Activated CD4-positive, alpha-beta T cell treated with anti-CD3 and anti-CD28 coated beads, Interleukin-2, amount 10 ng/mL, durations not matched to agents 7 days and 5 days (primary cell): ENCODE results near the gene TAF1C. TPM values are rescaled to one million over a fixed set of nuclear protein-coding genes. Genes with fewer than 3 reads are reported as not detected.

ENCODE experiments used
- CTCF ChIA-PET: fragments of 350-600 bp; sonication (Branson Sonifier 250); formaldehyde crosslinking; loops from one replicate; lab custom pipeline; 2021; ENCODE audit warnings: antibody characterized with exemption; lab: Charles Lee
- POLR2A ChIA-PET: fragments of 350-600 bp; sonication (Branson Sonifier 250); formaldehyde crosslinking; loops from one replicate; lab custom pipeline; 2021; ENCODE audit warnings: antibody characterized with exemption; lab: Charles Lee
- DNase-seq: peaks from one replicate; pipeline ENCODE4 v3.0.0-alpha.2; 2020
- H3K27ac Mint-ChIP-seq: one replicate; pipeline ENCODE4 v1.8.0; 2021; ENCODE audit warnings: mild to moderate bottlenecking, moderate library complexity, mixed read lengths
- H3K27me3 Mint-ChIP-seq: one replicate; pipeline ENCODE4 v1.8.0; 2021; ENCODE audit warnings: mixed read lengths
- H3K36me3 Mint-ChIP-seq: one replicate; pipeline ENCODE4 v1.8.0; 2021; ENCODE audit warnings: low read depth, mixed read lengths
- H3K4me1 Mint-ChIP-seq: one replicate; pipeline ENCODE4 v1.8.0; 2021; ENCODE audit warnings: mixed read lengths
- H3K4me3 Mint-ChIP-seq: one replicate; pipeline ENCODE4 v1.8.0; 2021; ENCODE audit warnings: mild to moderate bottlenecking, moderate library complexity, mixed read lengths
- H3K9me3 Mint-ChIP-seq: one replicate; pipeline ENCODE4 v1.8.0; 2021; ENCODE audit warnings: mixed read lengths
- total RNA-seq, 2 experiments: library from RNA; stranded (reverse); gene quantifications; one replicate each; pipeline ENCODE4 v1.2.3, GENCODE V29; 2021

The TAF1C gene, protein sequence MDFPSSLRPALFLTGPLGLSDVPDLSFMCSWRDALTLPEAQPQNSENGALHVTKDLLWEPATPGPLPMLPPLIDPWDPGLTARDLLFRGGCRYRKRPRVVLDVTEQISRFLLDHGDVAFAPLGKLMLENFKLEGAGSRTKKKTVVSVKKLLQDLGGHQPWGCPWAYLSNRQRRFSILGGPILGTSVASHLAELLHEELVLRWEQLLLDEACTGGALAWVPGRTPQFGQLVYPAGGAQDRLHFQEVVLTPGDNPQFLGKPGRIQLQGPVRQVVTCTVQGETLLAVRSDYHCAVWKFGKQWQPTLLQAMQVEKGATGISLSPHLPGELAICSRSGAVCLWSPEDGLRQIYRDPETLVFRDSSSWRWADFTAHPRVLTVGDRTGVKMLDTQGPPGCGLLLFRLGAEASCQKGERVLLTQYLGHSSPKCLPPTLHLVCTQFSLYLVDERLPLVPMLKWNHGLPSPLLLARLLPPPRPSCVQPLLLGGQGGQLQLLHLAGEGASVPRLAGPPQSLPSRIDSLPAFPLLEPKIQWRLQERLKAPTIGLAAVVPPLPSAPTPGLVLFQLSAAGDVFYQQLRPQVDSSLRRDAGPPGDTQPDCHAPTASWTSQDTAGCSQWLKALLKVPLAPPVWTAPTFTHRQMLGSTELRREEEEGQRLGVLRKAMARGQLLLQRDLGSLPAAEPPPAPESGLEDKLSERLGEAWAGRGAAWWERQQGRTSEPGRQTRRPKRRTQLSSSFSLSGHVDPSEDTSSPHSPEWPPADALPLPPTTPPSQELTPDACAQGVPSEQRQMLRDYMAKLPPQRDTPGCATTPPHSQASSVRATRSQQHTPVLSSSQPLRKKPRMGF
- total RNA-seq: 10 to 100 TPM; 52.1 to 60.8 TPM

DNA sequence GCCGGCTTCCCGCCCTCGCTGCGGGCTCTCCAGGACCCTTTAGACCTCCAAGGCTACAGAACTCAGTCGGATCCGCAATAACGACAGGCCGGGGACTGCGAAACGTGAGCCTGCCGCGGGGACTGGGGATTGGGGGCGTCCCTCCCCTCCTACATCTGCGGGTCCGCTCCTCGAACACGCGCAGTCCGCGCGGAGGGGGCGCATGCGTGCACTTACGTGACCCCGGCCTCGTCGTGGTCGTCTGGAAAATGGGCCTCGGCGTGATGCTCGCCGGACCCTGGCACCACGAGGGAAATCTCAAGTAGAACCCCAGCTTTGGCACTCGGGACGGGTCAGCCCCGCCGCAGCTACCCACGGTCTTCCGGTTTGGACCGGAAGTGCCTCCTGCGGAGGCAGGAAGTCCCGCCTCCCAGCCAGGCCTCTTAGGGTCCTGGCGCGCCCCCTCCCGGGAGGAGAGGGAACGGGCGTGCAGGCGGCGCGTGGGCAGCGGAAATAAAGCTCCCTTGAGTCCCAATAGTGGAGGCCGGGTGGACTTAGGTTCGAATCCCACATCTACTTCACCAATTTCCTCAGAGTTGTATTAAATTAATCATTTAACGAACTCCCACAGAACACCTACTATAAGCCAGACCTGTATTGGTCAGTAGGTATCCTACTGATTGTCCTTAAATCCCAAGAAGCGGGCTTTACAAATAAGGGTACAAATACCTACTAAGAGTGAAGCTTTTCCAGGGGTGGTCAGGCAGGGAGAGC is at the start of gene TAF1C:
TSS of gene TAF1C (minus strand) at position 373 of the 753 bp plus-strand sequence. CDS start 2,069 bp downstream, outside the sequence.
- Mint-ChIP-seq H3K27ac (peak within 1 kb of the TSS; percentile 92), H3K36me3 (peaks cover 11% of the 10 kb centered on the region), H3K4me1 (peaks cover 22% of the 10 kb centered on the region), H3K4me3 (peak within 1 kb of the TSS; percentile 91), H3K9me3 (no peaks in the 10 kb centered on the region), H3K27me3 (no peaks in the 10 kb centered on the region)
- ChIA-PET POLR2A (interaction anchor here (0.5 kb wide), 1 partner anchor 49 kb away, joined by 5 read pairs; no protein-coding TSS in a partner anchor), CTCF (interaction anchor here (0.6 to 2.7 kb wide), 67 partner anchors 9 to 1216 kb away, joined by 3 to 39 read pairs (median 4); partner anchors contain the start of genes DNAAF1, HSBP1, HSDL1 and KCNG4)
- peak; percentile 89 for DNase-seq

DNA sequence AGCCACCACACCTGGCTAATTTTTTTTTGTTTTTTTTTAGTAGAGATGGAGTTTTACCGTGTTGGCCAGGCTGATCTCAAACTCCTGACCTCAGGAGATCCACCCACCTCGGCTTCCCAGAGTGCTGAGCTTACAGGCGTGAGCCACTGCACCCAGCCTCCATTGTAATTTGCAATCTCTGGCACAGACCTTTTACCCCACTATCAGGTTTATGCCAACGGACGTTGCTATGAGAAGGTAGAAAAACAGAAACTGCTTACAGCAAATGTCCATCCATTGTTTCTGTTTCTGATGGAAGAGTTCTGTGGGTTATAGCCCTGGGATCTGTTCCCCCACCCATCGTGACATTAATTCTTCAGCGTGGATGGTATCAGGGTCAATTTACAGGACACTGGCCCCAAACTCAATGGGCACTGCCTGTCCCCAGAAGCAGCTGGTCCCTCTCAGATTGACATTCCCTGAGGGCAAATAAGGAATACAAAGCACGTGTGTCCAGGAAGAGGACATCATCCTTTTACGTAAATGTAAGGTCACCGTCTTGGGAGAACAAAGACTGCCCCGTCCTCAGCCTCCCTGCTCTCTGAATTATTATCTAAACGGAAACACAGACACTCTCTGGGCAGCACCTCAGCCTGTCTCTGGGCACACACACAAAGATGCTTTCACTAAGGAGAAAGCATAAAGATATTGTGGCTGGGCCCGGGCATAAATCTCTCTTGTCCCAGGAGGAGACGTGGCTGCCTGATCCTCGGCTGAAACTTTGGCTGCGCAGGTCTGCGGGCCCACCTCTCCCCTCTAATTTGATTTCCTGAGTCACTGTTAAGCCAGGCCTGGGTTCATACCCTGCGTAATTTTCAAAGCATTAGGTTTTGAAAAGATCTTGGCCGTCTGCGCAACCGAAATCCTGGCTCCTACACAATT is 47.7 kb upstream of the TAF1C start:
- ChIA-PET CTCF (interaction anchor here (1.3 kb wide), 1 partner anchor 23 kb away, joined by 3 read pairs; no protein-coding TSS in a partner anchor), POLR2A (no interaction called here)
- Mint-ChIP-seq H3K27me3 (peaks cover 11% of the 10 kb centered on the region), H3K4me1 (no peaks in the 10 kb centered on the region), H3K27ac (no peak overlapping the region), H3K9me3 (no peaks in the 10 kb centered on the region), H3K4me3 (no peak overlapping the region), H3K36me3 (no peaks in the 10 kb centered on the region)
- no peak for DNase-seq

DNA sequence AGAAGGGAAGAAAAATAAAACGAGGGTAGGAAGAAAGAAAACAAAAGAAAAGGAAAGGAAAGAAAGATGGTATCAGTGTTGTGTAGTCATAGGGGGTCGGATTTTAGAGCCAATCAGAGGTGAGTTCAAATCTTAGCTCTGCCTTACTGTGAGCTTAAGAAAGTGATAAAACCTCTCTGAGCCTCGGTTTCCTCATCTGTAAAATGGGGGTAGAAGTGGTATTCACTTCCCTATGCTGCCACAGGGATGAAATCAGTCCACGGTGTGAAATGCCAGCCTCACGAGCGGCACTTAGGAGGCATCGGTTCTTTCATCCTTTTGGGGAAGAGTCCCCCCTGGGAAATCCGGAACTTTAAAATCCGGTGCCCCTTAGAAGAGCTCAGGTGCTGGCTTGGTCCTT is 46.9 kb upstream of the TAF1C start:
- Mint-ChIP-seq H3K36me3 (no peaks in the 10 kb centered on the region), H3K9me3 (no peaks in the 10 kb centered on the region), H3K4me3 (no peak overlapping the region), H3K4me1 (no peaks in the 10 kb centered on the region), H3K27ac (no peak overlapping the region), H3K27me3 (peaks cover 7% of the 10 kb centered on the region)
- CTCF ChIA-PET: interaction anchor here (0.6 to 0.7 kb wide), 2 partner anchors 34 to 225 kb away, joined by 3 read pairs; no protein-coding TSS in a partner anchor
- POLR2A ChIA-PET: no interaction called here
- no peak for DNase-seq

DNA sequence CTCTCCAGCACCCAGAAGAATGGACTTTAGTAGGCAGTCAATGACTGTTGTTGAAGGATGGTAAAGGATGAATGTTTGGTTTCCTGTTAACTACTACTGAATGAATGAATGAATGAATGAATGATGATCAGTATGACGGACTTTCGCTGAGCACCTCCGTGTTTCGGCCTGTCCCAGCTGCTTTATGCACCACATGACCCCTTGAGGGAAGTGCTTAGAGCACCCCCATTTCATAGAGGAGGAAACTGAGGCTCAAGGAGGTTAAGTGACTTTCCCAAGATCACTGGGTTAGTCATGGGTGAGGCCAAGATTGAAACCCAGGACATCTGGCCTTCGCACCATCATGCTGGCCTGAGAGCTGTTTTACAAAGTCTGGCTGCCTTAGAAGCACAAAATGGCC is 46.1 kb upstream of the TAF1C start:
- Mint-ChIP-seq H3K36me3 (no peaks in the 10 kb centered on the region), H3K4me1 (no peaks in the 10 kb centered on the region), H3K4me3 (no peak overlapping the region), H3K27me3 (peaks cover 7% of the 10 kb centered on the region), H3K27ac (no peak overlapping the region), H3K9me3 (no peaks in the 10 kb centered on the region)
- ChIA-PET CTCF (interaction anchor here (0.7 to 1.0 kb wide), 3 partner anchors 11 to 556 kb away, joined by 3 to 4 read pairs (median 4); no protein-coding TSS in a partner anchor), POLR2A (no interaction called here)
- no peak for DNase-seq

DNA sequence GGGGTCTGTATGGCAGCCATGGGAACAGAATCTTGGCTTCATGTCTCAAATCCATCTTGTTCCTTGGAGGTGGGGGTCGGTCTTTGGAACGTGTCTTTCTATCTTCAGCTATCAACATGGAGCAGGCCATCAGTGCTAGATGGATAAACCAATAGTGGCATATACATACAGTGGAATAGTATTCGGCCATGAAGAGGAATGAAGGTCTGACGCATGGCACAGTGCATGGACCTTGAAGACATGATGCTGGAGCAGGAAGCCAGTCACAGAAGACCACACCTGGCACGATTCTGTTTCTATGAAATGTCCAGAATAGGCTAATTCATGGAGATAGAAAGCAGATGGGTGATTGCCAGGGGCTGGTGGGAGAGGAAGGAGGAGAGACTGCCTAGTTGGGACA is 45.2 kb upstream of the TAF1C start:
- DNase-seq: no peak
- H3K9me3 Mint-ChIP-seq: no peaks in the 10 kb centered on the region
- no peaks in the 10 kb centered on the region for H3K4me1 Mint-ChIP-seq
- peaks cover 7% of the 10 kb centered on the region for H3K27me3 Mint-ChIP-seq
- no peak overlapping the region for H3K4me3 Mint-ChIP-seq
- POLR2A ChIA-PET: interaction anchor here (0.6 kb wide), 1 partner anchor 105 kb away, joined by 4 read pairs; no protein-coding TSS in a partner anchor
- H3K36me3 Mint-ChIP-seq: no peaks in the 10 kb centered on the region
- H3K27ac Mint-ChIP-seq: no peak overlapping the region
- CTCF ChIA-PET: interaction anchor here (0.7 to 1.0 kb wide), 2 partner anchors 10 to 557 kb away, joined by 4 read pairs; no protein-coding TSS in a partner anchor

DNA sequence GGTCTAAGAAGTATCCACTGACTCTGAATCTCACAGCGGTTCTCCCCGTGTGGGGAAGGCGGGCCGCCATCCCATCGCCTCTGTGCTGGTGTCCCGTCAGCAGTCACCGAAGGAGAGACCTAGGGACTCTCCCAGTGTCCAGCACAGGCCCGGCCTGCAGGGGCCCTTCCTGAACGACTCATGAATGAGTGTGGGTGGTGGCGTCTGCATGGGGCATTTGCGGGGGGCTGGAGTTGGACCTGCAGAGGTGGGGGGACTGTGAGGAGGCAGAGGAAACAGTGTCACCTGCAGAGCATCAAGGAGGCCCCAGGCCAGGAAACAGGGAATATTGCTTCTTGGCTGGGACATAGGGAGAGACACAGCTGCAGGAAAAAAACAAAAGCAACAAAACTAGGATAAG is 42.6 kb upstream of the TAF1C start:
- no peak overlapping the region for H3K27ac Mint-ChIP-seq
- no peaks in the 10 kb centered on the region for H3K36me3 Mint-ChIP-seq
- H3K4me1 Mint-ChIP-seq: no peaks in the 10 kb centered on the region
- no peak overlapping the region for H3K4me3 Mint-ChIP-seq
- H3K27me3 Mint-ChIP-seq: peaks cover 7% of the 10 kb centered on the region
- H3K9me3 Mint-ChIP-seq: no peaks in the 10 kb centered on the region
- POLR2A ChIA-PET: no interaction called here
- no peak for DNase-seq
- CTCF ChIA-PET: interaction anchor here (0.7 kb wide), 1 partner anchor 11 kb away, joined by 3 read pairs; the partner anchor contains the start of gene KCNG4

DNA sequence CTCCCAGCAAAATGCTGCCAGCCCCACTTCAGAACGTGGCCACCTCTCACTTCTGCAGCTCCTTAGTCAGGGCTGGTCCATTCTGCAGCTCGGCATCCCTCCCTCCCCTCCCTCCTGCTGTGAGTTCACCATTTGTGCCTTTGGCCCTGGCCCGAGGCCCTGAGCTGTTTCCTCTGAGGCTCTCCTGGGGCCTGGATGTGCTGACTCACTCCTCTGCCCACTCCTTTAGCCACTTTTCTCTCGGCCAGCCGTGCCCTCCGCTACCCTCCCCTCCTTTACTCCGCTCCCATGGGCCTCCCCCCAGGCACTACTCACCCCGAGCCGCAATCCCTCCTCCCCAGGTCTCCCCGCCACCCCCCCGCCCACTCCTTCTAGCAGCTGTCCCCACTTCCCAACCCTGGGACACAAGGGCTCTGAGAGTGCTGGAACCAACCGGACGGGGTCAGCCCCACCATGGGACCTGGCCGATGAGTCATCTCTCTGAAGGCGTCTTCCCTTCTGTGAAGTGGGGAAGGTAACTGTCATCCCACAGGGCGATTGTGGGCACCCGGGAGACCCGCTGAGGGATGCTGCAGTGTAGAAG is 41.5 kb upstream of the TAF1C start:
- Mint-ChIP-seq H3K27me3 (peaks cover 3% of the 10 kb centered on the region), H3K9me3 (no peaks in the 10 kb centered on the region), H3K27ac (no peak overlapping the region), H3K4me1 (no peaks in the 10 kb centered on the region), H3K4me3 (no peak overlapping the region), H3K36me3 (no peaks in the 10 kb centered on the region)
- ChIA-PET CTCF (no interaction called here), POLR2A (no interaction called here)
- DNase-seq: no peak

DNA sequence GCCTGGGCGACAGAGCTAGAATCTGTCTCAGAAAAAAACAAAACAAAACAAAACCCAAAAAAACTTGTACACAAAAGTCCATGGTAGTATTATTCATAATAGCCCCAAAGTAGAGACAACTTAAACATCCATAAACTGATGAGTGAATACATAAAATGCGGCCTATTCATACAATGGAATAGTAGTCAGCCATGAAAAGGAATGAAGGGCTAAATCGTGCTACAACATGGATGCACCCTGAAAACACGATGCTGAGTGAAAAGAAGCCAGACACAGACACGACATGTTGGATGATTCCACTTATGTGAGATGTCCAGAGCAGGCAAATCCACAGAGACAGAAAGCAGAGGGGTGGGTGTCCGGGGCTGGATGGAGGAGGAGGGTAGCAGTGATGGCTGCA is 40.7 kb upstream of the TAF1C start:
- Mint-ChIP-seq H3K4me3 (no peak overlapping the region), H3K9me3 (no peaks in the 10 kb centered on the region), H3K36me3 (no peaks in the 10 kb centered on the region), H3K4me1 (no peaks in the 10 kb centered on the region), H3K27me3 (peaks cover 3% of the 10 kb centered on the region), H3K27ac (no peak overlapping the region)
- CTCF ChIA-PET: no interaction called here
- DNase-seq: no peak
- POLR2A ChIA-PET: no interaction called here

DNA sequence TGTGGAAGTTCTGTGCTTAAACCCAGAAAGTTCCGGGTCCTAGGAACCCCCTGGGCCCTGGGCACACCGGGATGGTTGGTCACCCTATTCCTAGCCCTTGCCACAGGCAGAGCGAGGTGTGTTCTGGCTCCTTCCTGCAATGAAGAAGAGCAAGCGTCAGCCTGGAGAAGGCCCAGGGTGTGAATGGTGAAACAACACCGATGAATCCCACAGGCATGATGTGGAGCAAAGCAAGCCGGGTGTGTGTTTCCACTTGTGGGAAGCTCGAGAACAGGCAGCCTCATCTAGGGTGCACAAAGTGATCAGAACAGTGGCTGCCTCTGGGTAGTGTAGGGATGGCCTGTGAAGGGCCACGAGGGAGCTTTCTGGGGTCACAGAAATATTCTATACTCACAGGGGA is 39.2 kb upstream of the TAF1C start:
- no peaks in the 10 kb centered on the region for H3K4me1 Mint-ChIP-seq
- POLR2A ChIA-PET: no interaction called here
- H3K27me3 Mint-ChIP-seq: no peaks in the 10 kb centered on the region
- no peaks in the 10 kb centered on the region for H3K36me3 Mint-ChIP-seq
- CTCF ChIA-PET: no interaction called here
- no peak overlapping the region for H3K27ac Mint-ChIP-seq
- H3K9me3 Mint-ChIP-seq: no peaks in the 10 kb centered on the region
- H3K4me3 Mint-ChIP-seq: no peak overlapping the region
- DNase-seq: no peak

DNA sequence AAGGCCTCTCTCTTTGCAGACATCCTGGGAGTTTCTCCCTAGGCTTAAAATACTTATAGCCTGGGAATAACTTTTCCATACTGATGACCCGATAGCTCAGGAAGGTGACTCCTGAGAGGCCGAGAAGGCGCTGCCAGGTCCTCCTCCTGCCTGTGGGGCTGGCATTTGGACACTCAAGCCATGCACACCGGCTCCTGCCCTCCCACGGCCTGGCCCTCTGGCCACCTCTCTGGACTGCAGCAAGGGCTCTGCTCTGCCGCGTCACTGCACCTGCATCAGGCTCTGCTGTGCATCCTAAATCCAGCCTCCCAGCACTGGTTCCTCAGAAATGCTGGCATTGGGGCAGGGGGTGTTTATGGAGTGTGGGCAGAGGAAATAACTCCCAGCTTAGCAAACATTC is 38.7 kb upstream of the TAF1C start:
- no peaks in the 10 kb centered on the region for H3K27me3 Mint-ChIP-seq
- no peaks in the 10 kb centered on the region for H3K9me3 Mint-ChIP-seq
- ChIA-PET POLR2A (no interaction called here), CTCF (no interaction called here)
- H3K36me3 Mint-ChIP-seq: no peaks in the 10 kb centered on the region
- no peak overlapping the region for H3K27ac Mint-ChIP-seq
- DNase-seq: no peak
- no peaks in the 10 kb centered on the region for H3K4me1 Mint-ChIP-seq
- H3K4me3 Mint-ChIP-seq: no peak overlapping the region

DNA sequence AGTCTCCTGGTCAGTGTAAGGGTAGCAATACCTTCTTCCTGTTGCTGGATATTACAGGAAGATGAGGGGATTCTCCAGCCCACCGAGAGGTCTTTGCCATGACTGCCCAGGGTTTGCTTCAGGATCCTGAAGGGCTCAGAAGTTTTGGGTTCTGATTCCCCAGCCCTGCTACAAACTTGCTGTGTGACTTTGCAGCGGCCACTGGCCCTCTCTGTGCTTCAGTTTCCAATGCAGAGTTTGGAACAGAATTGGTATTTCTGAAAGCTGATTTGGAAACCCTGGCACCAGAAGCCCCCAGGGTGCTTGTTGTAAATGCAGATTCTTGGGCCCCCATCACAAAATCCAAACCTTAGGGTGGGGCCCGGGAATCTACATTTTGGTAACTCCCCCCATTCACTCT is 38.3 kb upstream of the TAF1C start:
- H3K4me3 Mint-ChIP-seq: no peak overlapping the region
- no peaks in the 10 kb centered on the region for H3K27me3 Mint-ChIP-seq
- ChIA-PET CTCF (no interaction called here), POLR2A (no interaction called here)
- DNase-seq: no peak
- no peak overlapping the region for H3K27ac Mint-ChIP-seq
- no peaks in the 10 kb centered on the region for H3K9me3 Mint-ChIP-seq
- no peaks in the 10 kb centered on the region for H3K4me1 Mint-ChIP-seq
- H3K36me3 Mint-ChIP-seq: no peaks in the 10 kb centered on the region
